ENCODE measurements around the gene CAV1.
"Not testable (repeated sequence)": the region's sequence is repeated elsewhere in the genome, so short reads cannot be mapped to it uniquely, and the experiment has no call there.

Gene CAV1

GRCh38 chr7:116584721-116585120 lies 59.9 kb downstream of the CAV1 start:
- TF ChIP-seq CTCF (conservative IDR thresholded peaks at IDR 0.05) (no peak), ZFX (IDR thresholded peaks at IDR 0.05) (no peak)
- H3K27ac ChIP-seq, result no peak overlapping the region

DNA sequence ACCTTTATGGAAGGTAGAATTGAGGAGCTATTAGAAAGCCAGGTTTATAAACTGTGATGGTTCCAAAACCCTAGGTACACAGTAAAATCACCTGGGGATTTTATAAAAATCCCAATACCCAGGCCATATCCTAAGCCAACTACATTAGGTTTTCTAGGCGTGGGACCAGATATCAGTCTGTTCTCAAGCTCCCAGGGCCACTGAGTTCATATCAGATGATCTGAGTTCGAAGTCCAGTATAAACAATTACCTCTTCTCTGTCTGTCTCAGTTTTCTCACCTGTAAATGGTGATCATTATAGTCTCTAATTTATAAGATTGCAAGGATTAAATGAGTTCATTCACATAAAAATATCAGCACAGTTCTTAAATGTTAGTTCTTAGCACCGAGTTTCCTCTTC lies 60.6 kb downstream of the CAV1 start:
- TF ChIP-seq CTCF (conservative IDR thresholded peaks at IDR 0.05) (no peak), ZFX (IDR thresholded peaks at IDR 0.05) (no peak)
- H3K27ac ChIP-seq, result no peak overlapping the region

DNA sequence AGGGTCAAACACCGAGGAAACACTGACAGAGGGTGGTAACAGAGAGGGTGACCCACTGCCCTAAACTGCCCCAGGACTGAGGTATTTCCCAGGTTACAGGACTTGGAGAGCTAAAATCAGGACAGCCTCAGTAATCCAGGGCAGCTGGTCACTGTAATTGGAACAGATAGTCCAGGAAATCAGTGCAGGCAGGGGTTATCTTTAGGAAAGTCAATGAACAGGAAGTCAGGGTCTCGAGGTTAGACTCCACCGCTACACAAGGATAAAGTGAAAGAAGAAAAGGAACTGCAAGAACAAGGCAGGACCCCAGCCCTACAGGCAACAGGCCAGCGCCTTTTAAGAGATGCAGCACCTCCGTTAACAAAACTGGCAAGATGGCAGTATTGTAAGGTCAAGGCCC lies 61.1 kb downstream of the CAV1 start:
- no peak overlapping the region for H3K27ac ChIP-seq
- TF ChIP-seq ZFX (IDR thresholded peaks at IDR 0.05) (no peak), CTCF (conservative IDR thresholded peaks at IDR 0.05) (no peak)

GRCh38 chr7:116587200-116587599 lies 62.4 kb downstream of the CAV1 start:
- not testable (repeated sequence) for H3K27ac ChIP-seq

GRCh38 chr7:116588225-116588624 lies 63.4 kb downstream of the CAV1 start:
- TF ChIP-seq CTCF (conservative IDR thresholded peaks at IDR 0.05) (no peak), ZFX (IDR thresholded peaks at IDR 0.05) (no peak)
- H3K27ac ChIP-seq, result no peak overlapping the region

GRCh38 chr7:116588641-116589594 lies 64.1 kb downstream of the CAV1 start:
- no peak overlapping the region for H3K27ac ChIP-seq
- TF ChIP-seq CTCF (conservative IDR thresholded peaks at IDR 0.05) (peak; percentile 88), ZFX (IDR thresholded peaks at IDR 0.05) (no peak)

DNA sequence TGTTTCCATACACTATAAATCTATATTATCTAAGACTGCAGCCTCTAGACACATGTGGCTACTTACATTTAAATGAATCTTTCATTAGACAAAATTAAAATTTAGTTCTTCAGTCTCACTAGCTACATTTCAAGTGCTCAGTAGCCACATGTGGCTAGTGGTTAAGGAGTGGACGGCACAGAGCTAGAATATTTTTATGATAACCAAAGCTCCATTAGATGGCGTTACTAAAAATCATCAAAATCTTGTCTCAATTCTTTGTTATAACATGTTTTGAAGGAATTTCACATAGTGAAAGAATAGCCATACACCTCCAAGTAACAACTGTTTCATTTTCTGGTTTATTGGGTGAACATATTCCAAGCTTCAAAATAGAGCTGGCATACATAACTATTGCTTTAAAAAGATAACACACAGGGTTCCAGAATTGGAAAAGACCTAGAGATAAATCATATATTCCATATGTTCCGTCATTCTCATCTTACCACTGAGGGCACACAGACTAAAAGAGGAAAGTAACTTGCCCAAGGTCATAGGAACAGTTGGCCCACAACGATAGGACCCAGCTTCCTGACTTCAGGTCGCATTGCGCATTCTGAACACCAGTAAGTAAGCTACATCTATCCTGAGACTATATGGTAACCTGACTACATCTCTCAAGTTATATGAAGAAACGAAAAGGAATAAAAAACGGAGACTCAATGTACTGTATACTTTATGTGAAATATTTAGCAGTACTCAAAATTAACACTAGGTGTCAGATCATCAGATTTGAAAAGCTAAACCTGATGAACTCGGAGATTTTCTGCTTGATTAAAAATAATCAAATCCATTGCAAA lies 66.6 kb downstream of the CAV1 start:
- TF ChIP-seq ZFX (IDR thresholded peaks at IDR 0.05) (no peak), CTCF (conservative IDR thresholded peaks at IDR 0.05) (peak; percentile 87)
- no peak overlapping the region for H3K27ac ChIP-seq
